OCI-LY7 (cell line): ENCODE data around the gene SLC13A3. TPM values are rescaled to one million over a fixed set of nuclear protein-coding genes. Genes with fewer than 3 reads are reported as not detected.

Experiments used
- BruUV-seq: library from RNA; stranded (reverse); fragments of 400-500 nt; replicated peaks from 2 replicates; lab custom pipeline; 2021; lab: Mats Ljungman, UMichigan
- CTCF ChIA-PET: fragments of 300-600 bp; sonication (Branson Sonifier 250); formaldehyde crosslinking; loops from one replicate; lab custom pipeline; 2022; ENCODE audit warnings: antibody characterized with exemption; ENCODE audit not compliant: unreplicated experiment; lab: Charles Lee
- POLR2A ChIA-PET: fragments of 300-600 bp; sonication (Branson Sonifier 250); formaldehyde crosslinking; loops from one replicate; lab custom pipeline; 2022; ENCODE audit warnings: antibody characterized with exemption; lab: Charles Lee
- DNase-seq: peaks from one replicate; pipeline ENCODE4 v3.0.0-alpha.2; 2015; ENCODE audit warnings: low spot score
- H2AFZ ChIP-seq: fragments of 200-600 bp; sonication (generic), shearing (Covaris generic); 2 replicates; pipeline ENCODE4 v1.6.1; 2014; ENCODE audit warnings: mild to moderate bottlenecking, antibody characterized with exemption, low read length, moderate library complexity
- H3K27ac ChIP-seq: fragments of 200-600 bp; sonication (generic); 2 replicates; pipeline ENCODE4 v1.5.1; 2014; ENCODE audit warnings: mixed run types, low read depth, mild to moderate bottlenecking, moderate library complexity, low read length, inconsistent platforms; ENCODE audit not compliant: poor library complexity, severe bottlenecking
- H3K36me3 ChIP-seq: fragments of 200-600 bp; sonication (generic); 2 replicates; pipeline ENCODE4 v1.6.1; 2014; ENCODE audit warnings: mild to moderate bottlenecking, antibody characterized with exemption, low read length, moderate library complexity, mixed read lengths; ENCODE audit not compliant: insufficient read depth
- H3K4me1 ChIP-seq: fragments of 200-600 bp; sonication (generic); 2 replicates; pipeline ENCODE4 v1.5.1; 2014; ENCODE audit warnings: mild to moderate bottlenecking, low read length; ENCODE audit not compliant: insufficient read depth, poor library complexity, severe bottlenecking
- H3K4me2 ChIP-seq: fragments of 200-600 bp; sonication (generic); 2 replicates; pipeline ENCODE4 v1.6.1; 2014; ENCODE audit warnings: mild to moderate bottlenecking, low read length
- H3K4me3 ChIP-seq: fragments of 200-600 bp; sonication (generic); 2 replicates; pipeline ENCODE4 v1.5.1; 2014; ENCODE audit warnings: mild to moderate bottlenecking, low read depth, low read length; ENCODE audit not compliant: poor library complexity, severe bottlenecking
- H3K79me2 ChIP-seq: fragments of 200-600 bp; sonication (generic); 2 replicates; pipeline ENCODE4 v1.6.1; 2016; ENCODE audit warnings: low read depth, mild to moderate bottlenecking, low read length, moderate library complexity, mixed read lengths; ENCODE audit not compliant: insufficient read depth
- H3K9me2 ChIP-seq: fragments of 200-600 bp; sonication (generic); 2 replicates; pipeline ENCODE4 v1.6.1; 2016; ENCODE audit warnings: mild to moderate bottlenecking, low read length, mixed read lengths; ENCODE audit not compliant: insufficient read depth
- H3K9me3 ChIP-seq: fragments of 200-600 bp; sonication (generic); 2 replicates; pipeline ENCODE4 v1.6.1; 2014; ENCODE audit warnings: mild to moderate bottlenecking, mixed run types, low read length, mixed read lengths
- H4K20me1 ChIP-seq: fragments of 200-600 bp; sonication (generic); 2 replicates; pipeline ENCODE4 v1.6.1; 2014; ENCODE audit warnings: mild to moderate bottlenecking, antibody characterized with exemption, low read length, moderate library complexity, mixed read lengths; ENCODE audit not compliant: insufficient read depth
- CTCF ChIP-seq: fragments of 200-600 bp; sonication (generic); conservative IDR thresholded peaks from 2 replicates; pipeline ENCODE4 v1.5.1; 2014; ENCODE audit warnings: mild to moderate bottlenecking, antibody characterized with exemption, low read length, moderate library complexity, mixed read lengths
- EZH2phosphoT487 ChIP-seq: fragments of 200-600 bp; sonication (generic); IDR thresholded peaks from 2 replicates; pipeline ENCODE4 v1.6.1; 2018; ENCODE audit warnings: low read depth, borderline replicate concordance, mild to moderate bottlenecking, mixed run types, antibody characterized with exemption, low read length, moderate library complexity, mixed read lengths
- intact Hi-C: fragments of 100-400 bp; cut with micrococcal nuclease; formaldehyde crosslinking; loops from one replicate; pipeline ENCODE4 v1.10.0; 2022; ENCODE audit not compliant: unreplicated experiment
- total RNA-seq, 2 experiments: library from RNA; depleted of rRNA in 1 of 2; stranded (reverse); fragments of >200 nt in 1 of 2; shearing (Covaris generic) in 1 of 2; gene quantifications; 2 replicates each; pipeline ENCODE4 v1.2.3, GENCODE V29; 2014 to 2022

The SLC13A3 gene
- total RNA-seq, 2 experiments from 2014 or later: not detected

- Histone ChIP-seq H3K9me3 (no peaks in the 10 kb centered on the region; the same call in 1 of the 2 replicates), H3K4me1 (no peaks in the 10 kb centered on the region), H4K20me1 (no peaks in the 10 kb centered on the region), H3K4me2 (no peak overlapping the region), H3K4me3 (no peak overlapping the region), H3K27ac (no peak overlapping the region), H2AFZ (no peak overlapping the region), H3K36me3 (no peaks in the 10 kb centered on the region), H3K79me2 (no peaks in the 10 kb centered on the region), H3K9me2 (no peaks in the 10 kb centered on the region)
- no TSS peak for BruUV-seq
- TF ChIP-seq CTCF: no peak
- no peak for DNase-seq
- intact Hi-C loops: no loop called here
- ChIA-PET CTCF (no interaction called here), POLR2A (no interaction called here)
Observed at GRCh38 chr20:46624946-46625345, 26.3 kb downstream of the SLC13A3 start.

- no peaks in the 10 kb centered on the region; the same call in 1 of the 2 replicates for H3K9me3 ChIP-seq
- ChIA-PET POLR2A (no interaction called here), CTCF (no interaction called here)
- intact Hi-C loops: no loop called here
- BruUV-seq: no TSS peak
- DNase-seq: no peak
- no peaks in the 10 kb centered on the region for H3K4me1 ChIP-seq
- no peak overlapping the region for H2AFZ ChIP-seq
- no peak for TF ChIP-seq CTCF
- TF ChIP-seq EZH2phosphoT487: no peak
- no peaks in the 10 kb centered on the region for H3K79me2 ChIP-seq
- no peak overlapping the region for H3K4me3 ChIP-seq
- H3K9me2 ChIP-seq: no peaks in the 10 kb centered on the region
- H4K20me1 ChIP-seq: no peaks in the 10 kb centered on the region
- H3K36me3 ChIP-seq: no peaks in the 10 kb centered on the region
- no peak overlapping the region for H3K4me2 ChIP-seq
- H3K27ac ChIP-seq: no peak overlapping the region
Observed at GRCh38 chr20:46622165-46622564, 29.1 kb downstream of the SLC13A3 start.

- no peaks in the 10 kb centered on the region; the same call in 1 of the 2 replicates for H3K9me3 ChIP-seq
- H3K79me2 ChIP-seq: no peaks in the 10 kb centered on the region
- BruUV-seq: no TSS peak
- intact Hi-C loops: no loop called here
- ChIA-PET CTCF (no interaction called here), POLR2A (no interaction called here)
- H3K9me2 ChIP-seq: no peaks in the 10 kb centered on the region
- H3K36me3 ChIP-seq: no peaks in the 10 kb centered on the region
- H3K4me1 ChIP-seq: no peaks in the 10 kb centered on the region
- no peak overlapping the region for H3K4me2 ChIP-seq
- TF ChIP-seq CTCF (no peak), EZH2phosphoT487 (no peak)
- H3K27ac ChIP-seq: no peak overlapping the region
- H2AFZ ChIP-seq: no peak overlapping the region
- H3K4me3 ChIP-seq: no peak overlapping the region
- no peak for DNase-seq
- no peaks in the 10 kb centered on the region for H4K20me1 ChIP-seq
Observed at GRCh38 chr20:46621492-46621891, 29.8 kb downstream of the SLC13A3 start.
